H1 (cell line): ENCODE measurements around the gene GLIPR2. TPM values are rescaled to one million over a fixed set of nuclear protein-coding genes. Genes with fewer than 3 reads are reported as not detected.

Source experiments
- CTCF ChIA-PET: fragments of 300-600 bp; sonication (Branson Sonifier 250); formaldehyde crosslinking; loops from one replicate; lab custom pipeline; 2021; ENCODE audit not compliant: partially characterized antibody; lab: Charles Lee
- POLR2A ChIA-PET: fragments of 300-600 bp; sonication (Branson Sonifier 250); formaldehyde crosslinking; loops from one replicate; lab custom pipeline; 2021; ENCODE audit warnings: inconsistent platforms; ENCODE audit not compliant: partially characterized antibody; lab: Charles Lee
- DNase-seq, 2 experiments: peaks; one replicate each; pipeline versions ENCODE4 v3.0.0 to v3.0.0-alpha.2; 2010 to 2022; ENCODE audit warnings: low spot score in 2 of 2, low read depth in 1 of 2, mixed read lengths in 1 of 2
- FAIRE-seq: peaks from 2 replicates; lab custom pipeline; 2011; peaks lifted over from hg19 to GRCh38; lab: Jason Lieb, UNC
- H2AFZ ChIP-seq: 2 replicates; pipeline ENCODE4 v1.8.1; 2012; ENCODE audit warnings: low read length, inconsistent platforms
- H2AK5ac ChIP-seq: 2 replicates; pipeline ENCODE4 v1.6.1; 2013; ENCODE audit warnings: low read depth, low read length
- H2BK120ac ChIP-seq: replicated peaks from 2 replicates; pipeline ENCODE3; 2013; ENCODE audit warnings: low read depth, low read length, inconsistent platforms
- H2BK12ac ChIP-seq: 2 replicates; pipeline ENCODE4 v1.6.1; 2013; ENCODE audit warnings: low read depth, low read length
- H2BK15ac ChIP-seq: 2 replicates; pipeline ENCODE4 v1.6.1; 2013; ENCODE audit warnings: low read length
- H2BK20ac ChIP-seq: 2 replicates; pipeline ENCODE4 v1.6.1; 2013; ENCODE audit warnings: low read length
- H2BK5ac ChIP-seq: 2 replicates; pipeline ENCODE4 v1.6.1; 2013; ENCODE audit warnings: low read depth, low read length
- H3K14ac ChIP-seq: 2 replicates; pipeline ENCODE4 v1.6.1; 2013; ENCODE audit warnings: inconsistent platforms; ENCODE audit not compliant: insufficient read length
- H3K18ac ChIP-seq: 2 replicates; pipeline ENCODE4 v1.6.1; 2013; ENCODE audit warnings: low read length; ENCODE audit errors: extremely low read depth
- H3K23ac ChIP-seq: 2 replicates; pipeline ENCODE4 v1.6.1; 2013; ENCODE audit warnings: inconsistent platforms; ENCODE audit not compliant: insufficient read length
- H3K23me2 ChIP-seq: 2 replicates; pipeline ENCODE4 v1.6.1; 2013; ENCODE audit warnings: low read depth, low read length
- H3K27ac ChIP-seq: 2 replicates; pipeline ENCODE4 v1.6.1; 2011; ENCODE audit warnings: low read depth, low read length, inconsistent platforms
- H3K27me3 ChIP-seq, 4 experiments: replicated peaks in 1 of 4; 1 replicate in 1 of 4; 2 replicates in 3 of 4; pipeline versions ENCODE4 v1.6.1 to v1.8.1; 2011 to 2013; ENCODE audit warnings: low read length in 3 of 4, mild to moderate bottlenecking in 3 of 4, inconsistent platforms in 2 of 4, mixed read lengths in 2 of 4, moderate library complexity in 1 of 4; ENCODE audit not compliant: control insufficient read depth in 3 of 4, insufficient read depth in 3 of 4; ENCODE audit errors: extremely low read depth in 1 of 4
- H3K36me3 ChIP-seq, 4 experiments: 2 replicates each; pipeline versions ENCODE4 v1.6.1 to v1.8.1; 2011 to 2013; ENCODE audit warnings: mild to moderate bottlenecking in 4 of 4, low read length in 3 of 4, moderate library complexity in 2 of 4, control low read depth in 1 of 4, inconsistent platforms in 1 of 4; ENCODE audit not compliant: insufficient read depth in 4 of 4, control insufficient read depth in 2 of 4
- H3K4ac ChIP-seq: replicated peaks from 2 replicates; pipeline ENCODE3; 2013; ENCODE audit warnings: low read length, low read depth, mixed read lengths, inconsistent platforms; ENCODE audit not compliant: insufficient read length
- H3K4me1 ChIP-seq, 4 experiments: replicated peaks in 1 of 4; 1 replicate in 1 of 4; 2 replicates in 3 of 4; pipeline versions ENCODE4 v1.6.1 to v1.8.1; 2011 to 2013; ENCODE audit warnings: low read length in 3 of 4, inconsistent platforms in 2 of 4, mixed read lengths in 1 of 4; ENCODE audit not compliant: insufficient read depth in 4 of 4, control insufficient read depth in 3 of 4
- H3K4me2 ChIP-seq, 2 experiments: 2 replicates each; pipeline versions ENCODE4 v1.6.1 to v1.8.1; 2011 to 2013; ENCODE audit warnings: low read depth in 2 of 2, low read length in 2 of 2, control low read depth in 1 of 2, inconsistent platforms in 1 of 2, mild to moderate bottlenecking in 1 of 2; ENCODE audit not compliant: insufficient read depth in 1 of 2
- H3K4me3 ChIP-seq, 4 experiments: fragments of 200-600, 300-600 bp in 1 of 4; sonication (generic), shearing (Covaris generic), sonication (Bioruptor Twin) in 1 of 4; 2 replicates each; pipeline versions ENCODE4 v1.5.1 to v1.8.1; 2011 to 2016; ENCODE audit warnings: low read length in 4 of 4, low read depth in 3 of 4, control low read depth in 2 of 4, inconsistent platforms in 2 of 4, mild to moderate bottlenecking in 2 of 4, mixed read lengths in 1 of 4, moderate library complexity in 1 of 4; ENCODE audit not compliant: insufficient read depth in 2 of 4; ENCODE audit errors: extremely low read depth in 1 of 4
- H3K56ac ChIP-seq: replicated peaks from 2 replicates; pipeline ENCODE3; 2013; ENCODE audit warnings: low read depth, mild to moderate bottlenecking, mixed read lengths, low read length, inconsistent platforms; ENCODE audit not compliant: insufficient read length
- H3K79me1 ChIP-seq: 2 replicates; pipeline ENCODE4 v1.6.1; 2013; ENCODE audit warnings: low read depth, low read length, control low read depth
- H3K79me2 ChIP-seq, 2 experiments: 2 replicates each; pipeline versions ENCODE4 v1.6.1 to v1.8.1; 2012 to 2013; ENCODE audit warnings: low read length in 2 of 2, mild to moderate bottlenecking in 2 of 2, inconsistent platforms in 1 of 2; ENCODE audit not compliant: insufficient read depth in 2 of 2, control insufficient read depth in 1 of 2
- H3K9ac ChIP-seq, 4 experiments: replicated peaks in 1 of 4; 1 replicate in 1 of 4; 2 replicates in 3 of 4; pipeline versions ENCODE4 v1.6.1 to v1.8.1; 2011 to 2013; ENCODE audit warnings: low read depth in 3 of 4, low read length in 3 of 4, control low read depth in 2 of 4, mild to moderate bottlenecking in 2 of 4, moderate library complexity in 2 of 4, inconsistent platforms in 1 of 4; ENCODE audit errors: extremely low read depth in 1 of 4
- H3K9me3 ChIP-seq, 2 experiments: 2 replicates each; pipeline versions ENCODE4 v1.6.1 to v1.8.1; 2012 to 2013; ENCODE audit warnings: mild to moderate bottlenecking in 2 of 2, moderate library complexity in 2 of 2, control low read depth in 1 of 2, inconsistent platforms in 1 of 2, low read depth in 1 of 2, low read length in 1 of 2, mixed read lengths in 1 of 2; ENCODE audit not compliant: insufficient read depth in 2 of 2
- H4K20me1 ChIP-seq, 2 experiments: replicated peaks in 1 of 2; 2 replicates each; pipeline versions ENCODE3 to v1.8.1; 2011 to 2013; ENCODE audit warnings: inconsistent platforms in 2 of 2, low read length in 2 of 2, mild to moderate bottlenecking in 1 of 2; ENCODE audit not compliant: insufficient read depth in 2 of 2, control insufficient read depth in 1 of 2
- H4K5ac ChIP-seq: 2 replicates; pipeline ENCODE4 v1.6.1; 2013; ENCODE audit warnings: low read length, low read depth, mixed read lengths, inconsistent platforms; ENCODE audit not compliant: insufficient read length
- H4K8ac ChIP-seq: 2 replicates; pipeline ENCODE4 v1.8.0; 2013; ENCODE audit warnings: mild to moderate bottlenecking, moderate library complexity, low read length, inconsistent platforms; ENCODE audit not compliant: insufficient read depth; ENCODE audit errors: extremely low read depth
- H4K91ac ChIP-seq: replicated peaks from 2 replicates; pipeline ENCODE3; 2013; ENCODE audit warnings: low read length, mixed read lengths, inconsistent platforms; ENCODE audit not compliant: insufficient read length
- CTCF ChIP-seq, 3 experiments: IDR thresholded peaks; 1 replicate in 2 of 3; 2 replicates in 1 of 3; pipeline versions ENCODE4 v1.5.1 to v1.6.1; 2011; ENCODE audit warnings: low read length in 3 of 3, mild to moderate bottlenecking in 3 of 3, inconsistent platforms in 2 of 3, low read depth in 1 of 3, moderate library complexity in 1 of 3; ENCODE audit not compliant: insufficient read depth in 1 of 3; ENCODE audit errors: control extremely low read depth in 1 of 3
- RAD21 ChIP-seq, 2 experiments: IDR thresholded peaks in 1 of 2; conservative IDR thresholded peaks in 1 of 2; 2 replicates each; pipeline ENCODE4 v1.6.1; 2011; ENCODE audit warnings: low read depth in 2 of 2, low read length in 2 of 2, improper control_type of control experiment in 1 of 2, inconsistent platforms in 1 of 2, mild to moderate bottlenecking in 1 of 2, moderate library complexity in 1 of 2
- RFX5 ChIP-seq: IDR thresholded peaks from 2 replicates; pipeline ENCODE4 v1.6.1; 2011; ENCODE audit warnings: low read depth, low read length, improper control_type of control experiment, borderline replicate concordance
- WGBS, 2 experiments: shearing (Covaris generic) in 1 of 2; methylation state at CpG; one replicate each; pipeline versions ENCODE4 v1.1.6 to v1.1.7; 2013 to 2015; ENCODE audit warnings: low lambda C conversion rate in 2 of 2, mixed read lengths in 2 of 2, inconsistent platforms in 1 of 2, low coverage in 1 of 2, missing lambda C conversion rate in 1 of 2; ENCODE audit not compliant: insufficient replicate concordance in 2 of 2, insufficient coverage in 1 of 2, insufficient read length in 1 of 2; ENCODE audit errors: extremely low coverage in 1 of 2, missing lambda C conversion rate in 1 of 2; 5-methylcytosine and 5-hydroxymethylcytosine counted together
- polyA plus RNA-seq, 7 experiments: library from polyadenylated mRNA; depleted of rRNA in 3 of 7; stranded (reverse) in 5 of 7; unstranded in 2 of 7; fragments of >200 nt in 5 of 7; fragments of 200-250 nt in 2 of 7; gene quantifications; 1 replicate in 5 of 7; 2 replicates in 1 of 7; 4 replicates in 1 of 7; pipeline versions ENCODE4 v1.2.1 to v1.2.3, GENCODE V29; 2011 to 2013; ENCODE audit warnings: missing spikeins in 2 of 7, mixed read lengths in 2 of 7
- total RNA-seq: library from RNA; stranded (reverse); fragmentation: NEBNext Ultra II Directional; extraction: Animal tissue kit (Norgen Biotek cat#: 25700); gene quantifications from 2 replicates; pipeline ENCODE4 v1.2.1, GENCODE V29; 2021

Gene GLIPR2
- total and polyA plus RNA-seq, 2 of the 8 experiments (the other 6 are each of a cell fraction or from before 2014, with no cell fraction given) = 7.9 to 12.0 TPM

GRCh38 chr9:36110434-36110833, 26.1 kb upstream of the GLIPR2 start:
- Histone ChIP-seq H3K18ac (no peak overlapping the region), H3K23ac (no peak overlapping the region), H3K23me2 (no peaks in the 10 kb centered on the region), H4K91ac (no peak overlapping the region), H3K4me1 (no peaks in the 10 kb centered on the region), H2BK12ac (no peak overlapping the region), H3K27me3 (no peaks in the 10 kb centered on the region), H2BK120ac (no peak overlapping the region), H3K4me3 (no peak overlapping the region), H4K20me1 (no peaks in the 10 kb centered on the region), H3K9me3 (no peaks in the 10 kb centered on the region), H3K9ac (no peak overlapping the region), H3K4me2 (no peak overlapping the region), H4K5ac (no peak overlapping the region), H3K79me1 (no peaks in the 10 kb centered on the region), H2BK20ac (no peak overlapping the region), H2AFZ (no peak overlapping the region), H3K4ac (no peak overlapping the region), H3K56ac (no peak overlapping the region), H2BK5ac (no peak overlapping the region), H3K79me2 (no peaks in the 10 kb centered on the region), H4K8ac (no peak overlapping the region), H3K27ac (no peak overlapping the region), H2BK15ac (no peak overlapping the region), H3K14ac (no peak overlapping the region), H2AK5ac (no peak overlapping the region), H3K36me3 (no peaks in the 10 kb centered on the region; a peak in 1 of 8 replicates)
- POLR2A ChIA-PET = no interaction called here
- FAIRE-seq = no peak
- WGBS, 2 experiments = 90% methylated on average over 2 of the region's 2 CpGs; no CpG with 5 or more reads in 1 of the 2 experiments
- no peak for DNase-seq
- CTCF ChIA-PET = interaction anchor here (0.7 to 5.5 kb wide), 14 partner anchors 9 to 1211 kb away, joined by 3 to 29 read pairs (median 4); partner anchors contain the start of genes CCIN and CLTA
- TF ChIP-seq CTCF (IDR thresholded peaks at IDR 0.05; ENCODE audit: control extremely low read depth in 1 of 3, insufficient read depth in 1 of 3, low read depth in 1 of 3, low read length in 3 of 3) (peak in 2 of 3 experiments; percentile 19 to 23; a peak in 2 of 4 replicates), RFX5 (no peak), RAD21 (IDR thresholded peaks at IDR 0.05 in 1 of 2, conservative IDR thresholded peaks at IDR 0.05 in 1 of 2; ENCODE audit: low read depth in 2 of 2, low read length in 2 of 2) (peak; percentile 32 to 49)
